Fibroblast of skin of back (primary cell): ENCODE results near the gene ICAM1. TPM values are rescaled to one million over a fixed set of nuclear protein-coding genes. Genes with fewer than 3 reads are reported as not detected.
A peak's percentile ranks its signal among the peaks of the same experiment; 100 is the strongest.
"Not testable (repeated sequence)": the region's sequence is repeated elsewhere in the genome, so short reads cannot be mapped to it uniquely, and the experiment has no call there.

Experiments used
- DNase-seq: peaks from one replicate; pipeline ENCODE4 v3.0.0-alpha.2; 2013
- polyA plus RNA-seq, 2 experiments: library from polyadenylated mRNA; unstranded; fragments of 120-200 nt; gene quantifications; one replicate each; pipeline ENCODE4 v1.2.1, GENCODE V29; 2013; ENCODE audit not compliant: insufficient read length in 2 of 2

ICAM1 gene, protein sequence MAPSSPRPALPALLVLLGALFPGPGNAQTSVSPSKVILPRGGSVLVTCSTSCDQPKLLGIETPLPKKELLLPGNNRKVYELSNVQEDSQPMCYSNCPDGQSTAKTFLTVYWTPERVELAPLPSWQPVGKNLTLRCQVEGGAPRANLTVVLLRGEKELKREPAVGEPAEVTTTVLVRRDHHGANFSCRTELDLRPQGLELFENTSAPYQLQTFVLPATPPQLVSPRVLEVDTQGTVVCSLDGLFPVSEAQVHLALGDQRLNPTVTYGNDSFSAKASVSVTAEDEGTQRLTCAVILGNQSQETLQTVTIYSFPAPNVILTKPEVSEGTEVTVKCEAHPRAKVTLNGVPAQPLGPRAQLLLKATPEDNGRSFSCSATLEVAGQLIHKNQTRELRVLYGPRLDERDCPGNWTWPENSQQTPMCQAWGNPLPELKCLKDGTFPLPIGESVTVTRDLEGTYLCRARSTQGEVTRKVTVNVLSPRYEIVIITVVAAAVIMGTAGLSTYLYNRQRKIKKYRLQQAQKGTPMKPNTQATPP
- polyA plus RNA-seq (2013, experiment 1 of 2; ENCODE audit: insufficient read length): 6.1 TPM
- 16.0 TPM for polyA plus RNA-seq (2013, experiment 2 of 2; ENCODE audit: insufficient read length)

DNA sequence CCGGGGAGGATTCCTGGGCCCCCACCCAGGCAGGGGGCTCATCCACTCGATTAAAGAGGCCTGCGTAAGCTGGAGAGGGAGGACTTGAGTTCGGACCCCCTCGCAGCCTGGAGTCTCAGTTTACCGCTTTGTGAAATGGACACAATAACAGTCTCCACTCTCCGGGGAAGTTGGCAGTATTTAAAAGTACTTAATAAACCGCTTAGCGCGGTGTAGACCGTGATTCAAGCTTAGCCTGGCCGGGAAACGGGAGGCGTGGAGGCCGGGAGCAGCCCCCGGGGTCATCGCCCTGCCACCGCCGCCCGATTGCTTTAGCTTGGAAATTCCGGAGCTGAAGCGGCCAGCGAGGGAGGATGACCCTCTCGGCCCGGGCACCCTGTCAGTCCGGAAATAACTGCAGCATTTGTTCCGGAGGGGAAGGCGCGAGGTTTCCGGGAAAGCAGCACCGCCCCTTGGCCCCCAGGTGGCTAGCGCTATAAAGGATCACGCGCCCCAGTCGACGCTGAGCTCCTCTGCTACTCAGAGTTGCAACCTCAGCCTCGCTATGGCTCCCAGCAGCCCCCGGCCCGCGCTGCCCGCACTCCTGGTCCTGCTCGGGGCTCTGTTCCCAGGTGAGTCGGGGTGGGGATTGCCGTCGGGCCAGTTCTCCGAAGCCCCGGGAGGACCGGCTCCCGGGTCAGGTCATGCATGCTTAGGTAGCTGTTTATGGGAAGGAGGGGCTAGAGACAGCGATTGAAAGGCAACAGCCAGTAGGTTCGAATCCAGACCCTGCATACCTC is at the start of gene ICAM1:
Gene ICAM1 (plus strand): TSS at position 505 of the 779 bp plus-strand sequence. CDS start 40 bp downstream, at position 545.
- DNase-seq: peak; percentile 43

DNA sequence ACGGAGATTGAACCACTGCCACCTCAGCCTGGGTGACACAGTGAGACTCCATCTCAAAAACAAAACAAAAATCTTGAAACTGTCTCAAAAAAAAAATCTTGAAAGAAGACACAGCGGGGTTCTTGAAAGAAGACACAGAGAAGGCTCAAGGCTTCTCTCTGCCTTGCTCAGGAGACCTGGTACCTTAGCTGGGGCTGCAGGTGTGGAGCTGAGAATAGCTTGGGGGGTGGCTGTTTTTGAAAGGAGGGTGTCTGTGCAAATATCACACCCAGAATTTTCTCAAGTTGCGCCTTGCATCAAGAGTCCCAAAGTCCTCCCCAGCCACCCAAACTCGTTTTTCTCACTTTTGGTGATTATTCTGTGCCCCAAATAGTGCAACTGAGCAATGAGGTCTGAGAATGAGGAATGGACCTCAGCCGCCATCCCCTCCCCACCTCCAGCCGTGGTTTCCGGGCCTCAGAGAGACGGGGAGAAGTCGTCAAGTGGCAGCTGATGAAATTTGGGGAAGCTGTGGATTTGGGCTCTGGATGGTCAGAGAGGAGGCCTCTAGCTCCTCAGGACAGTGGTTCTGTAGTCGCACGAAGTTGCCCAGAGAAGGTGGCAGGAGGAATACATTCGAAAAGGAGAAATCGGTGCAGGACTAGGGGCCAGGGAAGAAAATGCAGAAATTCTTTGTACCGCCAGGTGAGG is 48.6 kb upstream of the ICAM1 start:
- DNase-seq: no peak

DNA sequence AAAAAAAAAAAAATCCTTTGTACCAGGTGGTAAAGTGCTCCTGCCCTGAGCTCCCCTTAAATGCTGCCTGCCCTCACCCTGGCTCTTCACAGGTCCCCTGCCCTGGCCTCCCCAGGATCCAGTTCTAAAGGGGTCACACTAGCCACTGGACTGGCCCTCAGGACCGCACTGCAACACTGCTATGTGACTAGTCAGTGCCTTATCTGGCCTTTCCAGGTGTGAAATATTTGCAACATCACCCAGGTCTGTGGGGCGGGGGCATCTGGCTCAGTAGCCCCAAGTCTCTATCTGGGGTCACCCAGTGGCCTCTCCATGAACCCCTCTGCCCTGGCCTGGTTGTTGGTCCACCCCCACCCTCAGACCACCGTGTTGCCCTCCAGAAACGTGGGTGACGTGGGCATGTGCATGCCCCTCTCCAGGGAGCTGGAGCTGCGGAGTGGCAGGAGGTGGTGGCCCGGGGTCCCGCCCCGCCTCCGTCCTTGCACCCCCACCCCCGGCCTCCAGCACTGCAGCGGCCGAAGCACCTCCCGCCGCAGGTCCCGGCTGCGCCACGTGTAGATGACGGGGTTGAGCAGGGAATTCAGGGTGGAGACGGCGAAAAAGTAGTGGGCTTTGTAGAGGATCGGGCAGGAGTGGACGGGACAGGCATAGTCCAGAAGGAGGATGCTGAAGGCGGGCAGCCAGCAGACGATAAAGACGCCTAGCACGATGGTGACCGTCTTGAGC is 47.3 kb upstream of the ICAM1 start:
- no peak for DNase-seq

DNA sequence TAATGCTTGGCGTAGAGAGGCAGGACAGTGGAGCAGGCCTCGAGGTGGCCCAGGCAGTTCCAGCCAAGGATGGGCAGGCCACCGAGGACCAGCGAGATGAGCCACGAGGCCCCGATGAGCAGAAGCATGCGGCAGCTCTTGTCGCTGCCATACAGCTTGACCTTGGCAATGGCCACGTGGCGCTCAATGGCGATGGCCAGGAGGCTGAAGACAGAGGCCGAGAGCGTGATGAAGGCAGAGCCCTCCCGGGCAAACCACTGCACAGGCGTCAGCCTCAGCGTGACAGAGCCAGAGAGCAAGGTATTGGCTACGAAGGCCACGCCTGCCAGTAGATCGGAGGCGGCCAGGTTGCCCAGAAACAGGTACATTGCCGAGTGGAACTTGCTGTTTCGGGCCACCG is 46.6 kb upstream of the ICAM1 start:
- DNase-seq: no peak

DNA sequence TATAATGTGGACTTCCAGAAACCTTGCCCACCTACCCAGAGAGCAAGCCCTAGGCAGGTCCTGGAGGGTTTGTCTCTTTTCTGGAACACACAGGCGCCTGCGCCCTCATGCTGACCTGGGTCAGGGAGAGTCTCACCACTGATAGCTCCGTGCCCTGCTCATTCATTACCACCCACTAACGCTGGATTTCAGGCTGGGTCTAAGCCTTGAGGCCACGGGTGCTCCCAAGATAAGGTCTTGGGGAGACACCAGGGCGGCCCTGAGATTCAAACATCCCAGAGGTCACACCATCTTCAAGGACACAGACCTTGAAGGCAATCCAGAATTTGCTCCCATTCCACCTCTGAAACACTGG is 44.9 kb upstream of the ICAM1 start:
- DNase-seq: no peak

DNA sequence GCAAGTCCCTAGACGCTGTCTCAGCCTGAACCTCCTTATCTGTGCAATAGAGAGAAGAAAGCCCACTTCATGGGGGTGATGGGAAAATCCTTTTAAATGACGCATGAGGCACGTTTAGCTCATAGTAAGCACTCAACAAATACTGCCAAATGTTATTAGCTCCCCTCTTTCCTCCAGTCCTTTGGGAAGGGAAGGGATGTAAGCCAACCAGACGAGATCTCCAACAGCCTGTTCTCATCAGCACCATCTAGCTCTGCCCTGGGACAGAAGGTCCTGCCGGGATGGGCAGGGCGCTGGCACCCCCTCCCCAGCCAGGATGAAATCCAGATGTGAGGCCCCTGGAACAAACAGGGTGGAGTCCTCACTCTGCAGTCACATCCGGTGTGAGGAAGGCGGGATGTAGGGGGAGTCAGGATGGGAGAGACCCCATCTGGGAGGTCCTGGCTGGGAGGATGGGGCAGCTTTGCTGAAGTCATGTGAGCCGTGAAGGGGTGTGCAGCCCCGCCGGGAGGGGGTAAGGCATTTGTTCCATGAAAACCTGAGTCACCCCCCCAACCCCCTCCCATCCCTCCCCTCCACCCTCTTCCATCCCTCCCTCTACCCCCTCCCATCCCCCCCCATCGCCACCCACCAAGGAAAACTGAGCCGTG is 44.4 kb upstream of the ICAM1 start:
- peak; percentile 80 for DNase-seq

DNA sequence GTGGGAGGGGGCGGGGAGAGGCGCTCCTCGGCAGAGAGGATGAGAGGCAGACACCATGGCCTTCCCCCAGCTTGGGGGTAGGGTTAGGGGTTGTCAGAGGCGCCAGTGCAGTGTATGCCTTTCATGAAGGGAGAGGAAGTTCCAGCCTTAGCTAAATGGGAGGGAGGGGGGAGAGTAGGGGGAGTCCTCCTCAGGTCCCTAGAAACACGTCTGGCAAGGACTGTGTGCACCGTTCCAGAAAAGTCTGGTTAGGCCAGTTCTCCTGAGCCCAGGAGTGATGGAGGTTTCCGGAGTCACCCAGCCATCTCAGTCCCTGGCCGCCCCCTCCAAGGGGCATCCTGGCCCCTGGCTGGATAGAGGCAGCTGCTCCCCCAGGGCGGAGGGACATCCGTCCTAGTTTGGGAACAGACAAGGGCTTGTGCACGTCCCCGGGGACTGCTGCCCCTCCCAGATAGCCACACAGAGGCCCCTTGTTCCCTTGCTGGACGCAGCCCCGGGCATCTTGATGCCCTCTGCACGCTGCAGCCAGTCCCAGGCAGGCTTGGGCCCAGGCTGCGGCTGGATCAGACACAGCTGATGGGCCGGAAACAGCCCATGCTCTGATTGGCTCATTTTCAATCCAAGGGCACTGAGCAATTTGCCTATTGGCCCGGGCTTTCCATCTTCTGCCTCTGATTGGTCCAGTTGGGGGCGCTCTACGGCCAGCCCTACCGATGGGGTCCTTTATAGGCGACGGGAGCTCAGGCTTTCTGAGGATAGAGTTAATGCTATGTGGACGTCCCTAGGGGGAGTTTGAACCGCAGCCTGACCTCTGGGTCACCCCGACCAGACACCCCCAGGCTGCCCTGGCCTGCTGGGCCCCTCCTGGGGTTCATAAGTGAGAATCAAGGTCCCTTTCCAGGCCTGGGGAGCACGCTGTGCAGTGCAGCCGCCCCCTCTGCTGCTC is 43.6 kb upstream of the ICAM1 start:
- peak; percentile 26 for DNase-seq

DNA sequence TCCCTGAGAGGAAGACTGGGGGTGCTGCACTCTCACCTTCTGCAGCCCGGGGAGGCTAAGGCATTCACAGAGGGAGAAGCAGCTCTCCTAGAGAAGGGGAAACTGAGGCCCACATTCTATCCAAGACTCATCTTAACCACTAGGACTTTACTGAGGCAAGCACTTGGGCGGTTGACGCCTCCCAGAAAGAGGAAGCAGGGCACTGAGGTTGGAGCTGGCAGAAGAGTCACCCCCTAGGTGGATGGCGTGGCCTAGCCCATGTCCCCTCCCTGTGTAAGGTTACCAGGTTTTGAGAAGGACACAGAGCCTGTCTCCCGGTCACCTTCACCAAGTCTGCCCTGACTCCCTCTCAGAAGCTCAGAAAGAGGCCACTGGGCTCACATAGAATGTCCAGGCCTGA is 42.5 kb upstream of the ICAM1 start:
- no peak for DNase-seq

DNA sequence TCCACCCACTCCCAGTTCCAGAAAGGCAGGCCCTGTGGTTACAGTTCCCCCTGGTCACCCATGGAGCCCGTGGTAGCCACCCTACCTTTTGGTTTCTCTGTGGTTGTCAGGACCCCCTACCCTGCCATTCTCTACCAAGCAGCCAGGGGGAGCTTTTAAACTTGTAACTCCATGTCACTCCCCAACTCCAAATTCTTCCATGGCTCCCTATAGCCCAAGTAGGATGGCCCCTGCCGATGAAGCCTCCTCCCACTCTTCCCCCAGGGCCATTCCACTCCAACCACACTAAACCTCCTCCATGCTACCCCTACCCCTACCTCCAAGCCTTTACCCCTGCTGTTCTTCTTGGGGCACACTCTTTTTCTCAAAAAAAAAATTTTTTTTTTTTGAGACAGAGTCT is 42.0 kb upstream of the ICAM1 start:
- peak; percentile 47 for DNase-seq

DNA sequence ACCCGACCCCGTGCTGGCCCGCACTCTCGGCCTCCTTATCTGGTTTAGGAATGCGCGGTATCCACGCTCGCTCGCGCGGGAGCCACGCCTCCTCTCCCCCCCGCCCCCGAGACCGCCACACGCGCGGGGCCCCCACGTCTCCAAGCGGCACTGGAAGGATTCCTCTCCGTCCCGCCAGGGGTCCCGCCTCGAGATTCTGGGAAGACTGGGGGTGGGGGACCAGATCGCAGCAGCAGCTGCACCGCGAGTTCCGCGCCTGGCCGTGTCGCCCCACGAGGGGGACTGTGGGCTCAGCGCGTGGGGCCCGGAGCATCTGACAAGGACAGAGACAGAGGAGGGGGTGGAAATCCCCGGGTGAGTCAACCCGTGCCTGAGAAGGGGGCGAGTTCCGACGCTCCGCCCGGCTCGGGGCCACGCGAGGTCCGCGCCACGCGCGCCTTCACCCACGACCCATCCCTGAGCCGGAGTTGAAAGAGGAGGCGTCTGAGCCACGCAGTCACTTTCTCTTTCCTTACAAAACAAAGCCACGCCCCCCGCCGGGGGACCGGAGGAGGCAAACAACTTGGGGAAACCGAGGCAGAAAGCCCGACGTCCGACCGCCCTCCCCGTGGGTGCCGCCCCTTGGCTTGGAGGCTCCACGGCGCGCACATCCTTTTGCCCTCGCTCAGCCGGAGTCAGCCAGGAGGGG is 40.6 kb upstream of the ICAM1 start:
- DNase-seq: peak; percentile 48

DNA sequence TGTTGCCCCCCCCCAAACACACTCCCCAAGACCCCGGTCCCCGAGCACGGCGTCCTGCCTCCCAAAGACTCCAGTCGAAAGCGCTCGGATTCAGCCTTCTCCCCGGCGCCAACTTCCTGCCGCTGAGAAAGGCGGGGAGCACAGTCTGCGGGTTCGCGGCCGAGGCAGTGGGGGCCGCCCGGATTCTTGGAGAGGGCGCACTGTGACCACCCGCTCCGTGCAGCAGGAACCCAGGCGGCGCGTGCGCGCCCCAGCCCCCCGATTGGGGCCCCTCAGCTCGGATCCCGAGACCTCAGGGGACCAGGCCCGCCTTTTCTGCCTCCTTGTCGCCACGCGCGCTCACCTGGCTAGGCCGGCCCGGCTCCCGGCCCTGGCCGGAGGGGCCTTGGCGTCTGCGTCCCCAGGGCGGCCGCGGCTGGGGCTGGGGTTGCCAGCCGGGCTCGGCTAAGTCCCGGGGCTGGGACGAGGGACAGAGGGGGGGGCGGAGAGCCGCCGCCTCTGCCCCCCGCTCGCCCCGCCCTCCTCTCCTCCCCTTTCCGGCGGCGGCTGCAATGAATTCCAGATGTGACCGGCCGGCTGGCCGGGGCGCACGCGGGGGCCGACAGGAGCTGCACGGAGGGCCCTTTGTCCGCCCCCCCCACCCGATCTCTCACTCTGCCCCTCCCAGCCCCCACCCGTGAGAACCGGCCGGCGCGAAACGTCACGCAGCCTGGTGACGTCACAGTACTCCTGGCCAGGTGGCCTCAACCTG is 39.9 kb upstream of the ICAM1 start, which contains the start of gene S1PR2:
Gene S1PR2 (minus strand): TSS at position 471 of the 751 bp plus-strand sequence. CDS start 6,426 bp downstream, outside the sequence.
- DNase-seq: peak; percentile 80

DNA sequence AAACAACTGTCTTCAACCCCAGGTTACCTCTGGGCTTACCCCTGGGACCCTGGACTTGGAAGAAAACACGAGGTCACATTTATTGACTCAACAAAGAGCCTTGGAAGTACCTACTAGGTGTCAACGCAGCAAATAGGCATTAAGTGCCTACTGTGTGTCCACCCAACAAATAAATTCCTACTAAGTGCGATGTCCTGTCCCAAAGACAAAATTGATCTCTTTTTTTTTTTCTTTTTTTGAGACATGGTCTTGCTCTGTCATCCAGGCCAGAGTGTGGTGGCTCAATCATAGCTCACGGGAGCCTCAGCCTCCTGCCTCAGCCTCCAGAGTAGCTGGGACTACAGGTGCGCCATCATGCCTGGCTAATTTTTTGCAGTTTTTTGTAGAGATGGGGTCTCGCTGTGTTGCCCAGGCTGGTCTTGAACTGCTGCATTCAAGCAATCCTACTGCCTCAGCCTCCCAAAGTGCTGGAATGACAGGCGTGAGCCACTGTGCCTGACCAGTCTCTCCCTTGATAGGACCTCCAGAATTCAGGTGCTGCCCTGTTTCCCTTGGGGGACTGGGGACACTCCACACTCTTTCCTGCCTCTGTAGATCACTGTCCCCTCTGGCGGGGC is 39.2 kb upstream of the ICAM1 start:
- no peak for DNase-seq

DNA sequence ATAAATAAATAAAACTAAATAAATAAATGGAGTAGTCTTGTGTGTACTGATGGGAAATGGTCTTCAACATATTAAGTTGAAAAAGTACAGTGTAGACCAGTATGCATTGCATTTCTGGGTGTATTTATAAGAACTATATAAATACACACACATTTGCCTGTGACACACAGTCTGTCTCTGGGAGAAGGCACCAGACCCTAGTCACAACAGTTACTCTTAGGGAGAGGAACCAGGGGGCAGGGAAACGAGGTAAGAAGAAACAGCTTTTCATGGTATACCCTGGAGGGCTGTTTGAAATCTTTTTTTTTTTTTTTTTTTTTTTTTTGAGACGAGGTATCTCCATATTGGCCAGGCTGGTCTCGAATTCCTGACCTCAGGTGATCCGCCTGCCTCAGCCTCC is 37.0 kb upstream of the ICAM1 start:
- DNase-seq: no peak

DNA sequence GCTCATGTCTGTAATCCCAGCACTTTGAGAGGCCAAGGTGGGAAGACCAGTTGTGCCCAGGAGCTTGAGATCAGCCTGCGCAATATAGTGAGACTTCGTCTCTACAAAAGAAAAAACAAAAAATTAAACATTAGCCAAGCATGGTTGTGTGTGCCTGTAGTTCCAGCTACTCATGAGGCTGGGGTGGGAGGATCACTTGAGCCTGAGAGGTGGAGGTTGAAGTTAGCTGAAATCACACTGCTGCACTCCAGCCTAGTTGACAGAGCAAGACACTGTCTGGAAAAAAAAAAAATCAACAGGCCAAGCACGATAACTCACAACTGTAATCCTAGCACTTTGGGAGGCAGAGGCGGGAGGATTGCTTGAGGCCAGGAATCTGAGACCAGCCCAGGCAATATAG is 35.9 kb upstream of the ICAM1 start:
- DNase-seq: no peak

DNA sequence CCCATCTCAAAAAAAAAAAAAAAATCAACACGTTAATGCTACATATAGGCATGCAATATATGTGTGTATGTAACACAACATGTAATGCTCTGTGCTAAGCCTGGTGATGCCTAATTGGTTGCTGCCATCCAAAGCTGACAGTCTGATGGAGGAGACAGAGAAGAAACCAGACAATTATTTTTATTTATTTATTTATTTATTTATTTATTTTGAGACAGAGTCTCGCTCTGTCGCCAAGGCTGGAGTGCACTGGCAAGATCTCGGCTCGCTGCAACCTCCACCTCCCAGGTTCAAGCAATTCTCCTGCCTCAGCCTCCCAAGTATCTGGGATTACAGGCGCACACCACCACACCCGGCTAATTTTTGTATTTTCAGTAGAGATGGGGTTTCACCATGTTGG is 35.5 kb upstream of the ICAM1 start:
- not testable (repeated sequence) for DNase-seq

DNA sequence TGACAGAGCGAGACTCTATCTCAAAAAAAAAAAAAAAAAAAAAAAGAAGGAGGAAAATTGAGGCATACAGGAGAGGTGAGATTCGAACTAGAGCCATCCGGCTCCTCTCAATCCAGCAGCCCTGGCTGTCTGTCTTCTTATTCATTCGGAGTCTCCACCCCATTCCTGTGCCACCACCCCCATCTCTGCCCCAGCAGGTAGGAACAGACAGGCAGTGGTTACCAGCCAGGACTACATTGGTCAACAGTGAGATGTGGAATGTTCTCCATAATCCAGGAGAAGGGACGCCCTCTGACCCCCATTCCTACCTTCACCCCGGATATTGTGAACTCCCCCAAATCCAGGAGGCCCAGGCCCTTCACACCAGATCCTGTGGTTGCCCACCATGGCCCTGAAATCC is 33.2 kb upstream of the ICAM1 start:
- DNase-seq: no peak

DNA sequence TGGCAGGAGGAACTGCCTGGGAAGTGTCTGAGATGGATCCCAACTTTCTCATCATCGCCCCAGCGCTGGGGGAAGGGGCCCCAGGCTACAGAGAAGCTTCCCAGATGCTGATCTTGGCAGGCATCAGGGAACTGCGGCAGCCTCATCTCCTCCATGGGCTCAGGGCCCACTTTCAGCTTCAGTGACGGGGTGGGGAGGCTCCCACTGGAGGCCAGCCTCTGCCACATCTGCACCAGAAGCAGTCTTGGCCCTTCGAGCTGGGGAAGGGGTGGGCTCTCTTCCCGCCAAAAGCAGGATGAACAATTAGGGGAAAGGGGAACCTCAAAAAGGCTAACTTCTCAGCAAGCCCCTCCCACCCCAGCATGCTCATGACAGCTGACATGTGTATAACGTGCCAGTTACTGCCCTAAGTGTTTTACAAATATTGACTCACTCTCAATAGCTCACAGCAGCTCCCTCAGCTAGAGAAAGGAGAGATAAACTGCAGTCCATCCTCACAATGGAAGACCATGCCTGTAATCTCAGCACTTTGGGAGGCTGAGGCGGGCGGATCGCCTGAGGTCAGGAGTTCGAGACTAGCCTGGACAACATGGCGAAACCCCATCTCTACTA is 32.6 kb upstream of the ICAM1 start:
- DNase-seq: peak; percentile 64
